ENCODE measurements around the gene ELN.

ELN gene

GRCh38 chr7:74013539-74014272 lies 14.3 kb upstream of the ELN start:
- TF ChIP-seq CTCF (IDR thresholded peaks at IDR 0.05; ENCODE audit: low read depth, low read length): no peak
- DNase-seq (ENCODE audit: low read depth, low spot score): no peak
- H3K4me3 ChIP-seq (ENCODE audit: low read depth, low read length): no peak overlapping the region
- in situ Hi-C loops (cut with HindIII; ENCODE audit: low sequenced_read_pairs): no loop called here

- in situ Hi-C loops (cut with HindIII; ENCODE audit: low sequenced_read_pairs): no loop called here
- TF ChIP-seq CTCF (IDR thresholded peaks at IDR 0.05; ENCODE audit: low read depth, low read length): no peak
- no peak for DNase-seq (ENCODE audit: low read depth, low spot score)
- no peak overlapping the region for H3K4me3 ChIP-seq (ENCODE audit: low read depth, low read length)
These were observed 13.0 kb upstream of the ELN start for GRCh38 chr7:74014931-74015330.

GRCh38 chr7:74015670-74016069 lies 12.3 kb upstream of the ELN start:
- in situ Hi-C loops (cut with HindIII; ENCODE audit: low sequenced_read_pairs): no loop called here
- H3K4me3 ChIP-seq (ENCODE audit: low read depth, low read length): no peak overlapping the region
- no peak for TF ChIP-seq CTCF (IDR thresholded peaks at IDR 0.05; ENCODE audit: low read depth, low read length)
- DNase-seq (ENCODE audit: low read depth, low spot score): no peak

- in situ Hi-C loops (cut with HindIII; ENCODE audit: low sequenced_read_pairs): no loop called here
- DNase-seq (ENCODE audit: low read depth, low spot score): no peak
- H3K4me3 ChIP-seq (ENCODE audit: low read depth, low read length): no peak overlapping the region
- no peak for TF ChIP-seq CTCF (IDR thresholded peaks at IDR 0.05; ENCODE audit: low read depth, low read length)
These were observed 10.8 kb upstream of the ELN start for GRCh38 chr7:74017125-74017524.

GRCh38 chr7:74018246-74018895 lies 9.6 kb upstream of the ELN start:
- DNase-seq (ENCODE audit: low read depth, low spot score): no peak
- in situ Hi-C loops (cut with HindIII; ENCODE audit: low sequenced_read_pairs): no loop called here
- no peak for TF ChIP-seq CTCF (IDR thresholded peaks at IDR 0.05; ENCODE audit: low read depth, low read length)
- H3K4me3 ChIP-seq (ENCODE audit: low read depth, low read length): no peak overlapping the region

- TF ChIP-seq CTCF (IDR thresholded peaks at IDR 0.05; ENCODE audit: low read depth, low read length): no peak
- in situ Hi-C loops (cut with HindIII; ENCODE audit: low sequenced_read_pairs): no loop called here
- no peak overlapping the region for H3K4me3 ChIP-seq (ENCODE audit: low read depth, low read length)
- DNase-seq (ENCODE audit: low read depth, low spot score): no peak
These were observed 8.8 kb upstream of the ELN start for GRCh38 chr7:74019149-74019548.

Data from astrocyte of the spinal cord (primary cell).